Activated T-helper 17 cell treated with anti-CD3 and anti-CD28 coated beads, Interleukin-2, amount 50 U/mL, for 72 hours (primary cell): ENCODE measurements around the gene CCDC170. TPM values are rescaled to one million over a fixed set of nuclear protein-coding genes. Genes with fewer than 3 reads are reported as not detected.

Experiments used
- ATAC-seq: fragments of 150-1000 bp; cut with Tn5 transposase; replicated peaks from 2 replicates; pipeline ENCODE4 v1.10.0; 2021; ENCODE audit warnings: mild to moderate bottlenecking, moderate library complexity
- H3K27ac Mint-ChIP-seq: one replicate; pipeline ENCODE4 v1.8.0; 2022; ENCODE audit warnings: mixed read lengths
- H3K27me3 Mint-ChIP-seq: one replicate; pipeline ENCODE4 v1.8.0; 2022; ENCODE audit warnings: mixed read lengths
- H3K36me3 Mint-ChIP-seq: one replicate; pipeline ENCODE4 v1.8.0; 2022; ENCODE audit warnings: low read depth, mild to moderate bottlenecking, mixed read lengths
- H3K4me1 Mint-ChIP-seq: one replicate; pipeline ENCODE4 v1.8.0; 2022; ENCODE audit warnings: mixed read lengths
- H3K4me3 Mint-ChIP-seq: one replicate; pipeline ENCODE4 v1.8.0; 2022; ENCODE audit warnings: mild to moderate bottlenecking, mixed read lengths
- H3K9me3 Mint-ChIP-seq: one replicate; pipeline ENCODE4 v1.8.0; 2022; ENCODE audit warnings: mixed read lengths
- total RNA-seq, 2 donors: library from RNA; stranded (reverse); gene quantifications; one replicate each; pipeline ENCODE4 v1.2.3, GENCODE V29; 2022

The CCDC170 gene
- total RNA-seq, 2 donors from 2014 or later = not detected

DNA sequence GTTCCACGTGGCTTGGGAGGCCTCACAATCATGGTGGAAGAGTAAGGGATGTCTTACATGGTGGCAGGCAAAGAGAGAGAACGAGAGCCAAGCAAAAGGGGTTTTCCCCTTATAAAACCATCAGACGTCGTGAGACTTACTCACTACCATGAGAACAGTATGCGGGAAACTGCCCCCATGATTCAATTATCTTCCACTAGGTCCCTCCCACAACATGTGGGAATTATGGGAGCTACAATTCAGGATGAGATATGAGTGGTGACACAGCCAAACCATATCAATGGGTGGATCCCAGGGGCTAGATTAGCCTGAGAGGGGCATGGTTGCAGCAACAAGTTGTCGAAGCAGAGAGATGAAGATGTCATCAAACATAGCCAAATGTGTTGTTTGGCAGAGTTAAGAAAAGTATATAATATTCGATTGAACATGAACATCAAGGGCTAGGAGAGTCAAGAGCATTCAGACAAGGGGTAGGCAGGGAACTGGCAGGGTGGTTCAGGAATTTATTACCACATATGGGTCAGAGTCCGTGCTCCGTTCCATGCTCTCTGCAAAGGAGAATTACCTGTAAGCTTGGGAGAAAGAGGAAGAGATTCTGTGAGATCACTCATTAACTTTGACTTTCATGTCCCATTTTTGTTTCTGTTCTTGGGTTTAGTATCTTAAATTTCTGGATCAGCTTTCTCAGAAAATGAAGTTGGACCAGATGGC lies 98.8 kb downstream of the CCDC170 start:
- Mint-ChIP-seq H3K9me3 (peaks cover 5% of the 10 kb centered on the region), H3K4me1 (no peaks in the 10 kb centered on the region), H3K27ac (no peak overlapping the region), H3K27me3 (peaks cover 12% of the 10 kb centered on the region), H3K4me3 (no peak overlapping the region), H3K36me3 (no peaks in the 10 kb centered on the region)
- no peak for ATAC-seq

DNA sequence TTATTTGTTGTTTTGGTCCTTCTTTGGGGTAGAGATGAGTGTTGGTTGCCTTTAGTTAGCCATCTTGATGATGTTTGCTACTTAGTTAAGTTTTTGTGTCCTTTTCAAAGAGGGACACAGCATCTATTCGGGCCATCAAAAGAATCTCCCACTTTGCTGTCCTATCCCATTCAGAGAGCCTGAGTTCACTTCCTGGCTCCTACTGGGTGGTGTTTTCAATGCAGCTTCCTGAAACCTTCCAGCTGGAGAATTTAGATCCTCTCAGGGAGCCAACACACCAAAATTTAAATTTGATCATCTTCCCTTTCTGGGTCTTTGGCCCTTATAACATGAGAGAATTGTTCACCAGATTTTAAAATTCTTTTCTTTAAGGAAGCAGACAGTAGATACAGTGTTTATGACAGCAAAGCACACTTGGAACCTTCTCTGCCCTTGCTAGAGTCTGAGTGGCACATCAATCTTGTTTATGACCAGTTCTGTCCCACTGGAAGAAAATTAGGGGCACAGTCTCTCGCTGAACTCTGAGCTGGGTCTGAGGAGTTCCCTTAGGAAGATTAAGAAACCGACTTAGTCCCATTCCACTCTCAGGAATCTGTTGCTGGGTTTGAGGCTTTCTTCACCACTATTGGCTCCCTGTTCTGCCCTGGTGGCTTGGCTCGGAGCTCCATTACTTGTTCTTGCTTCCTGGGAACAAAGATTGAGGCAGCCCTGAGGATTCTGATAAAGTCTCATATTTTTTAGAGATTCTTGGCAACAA lies 115.5 kb downstream of the CCDC170 start:
- Mint-ChIP-seq H3K9me3 (no peaks in the 10 kb centered on the region), H3K36me3 (no peaks in the 10 kb centered on the region), H3K27ac (no peak overlapping the region), H3K4me1 (no peaks in the 10 kb centered on the region), H3K27me3 (peaks cover 29% of the 10 kb centered on the region), H3K4me3 (no peak overlapping the region)
- ATAC-seq = no peak

DNA sequence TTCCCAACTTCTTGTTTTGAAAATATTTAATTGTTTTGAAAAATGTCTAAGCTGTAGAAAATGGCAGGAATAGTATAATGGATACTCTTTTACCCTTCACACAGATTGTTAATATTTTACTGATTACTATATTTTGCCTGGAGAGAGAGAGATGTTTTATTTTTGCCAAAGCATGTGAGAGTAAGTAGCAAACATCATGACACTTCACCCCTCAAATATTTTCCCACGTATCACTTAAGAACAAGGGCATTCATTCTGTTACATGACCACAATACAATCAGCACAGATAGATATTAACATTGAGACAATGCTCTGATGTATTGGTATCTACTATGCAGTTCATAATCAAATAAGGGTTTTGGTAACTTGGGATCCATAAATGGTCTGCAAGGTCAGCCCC lies 116.5 kb downstream of the CCDC170 start:
- Mint-ChIP-seq H3K4me3 (no peak overlapping the region), H3K27ac (no peak overlapping the region), H3K9me3 (no peaks in the 10 kb centered on the region), H3K36me3 (no peaks in the 10 kb centered on the region), H3K27me3 (peaks cover 34% of the 10 kb centered on the region), H3K4me1 (no peaks in the 10 kb centered on the region)
- no peak for ATAC-seq

DNA sequence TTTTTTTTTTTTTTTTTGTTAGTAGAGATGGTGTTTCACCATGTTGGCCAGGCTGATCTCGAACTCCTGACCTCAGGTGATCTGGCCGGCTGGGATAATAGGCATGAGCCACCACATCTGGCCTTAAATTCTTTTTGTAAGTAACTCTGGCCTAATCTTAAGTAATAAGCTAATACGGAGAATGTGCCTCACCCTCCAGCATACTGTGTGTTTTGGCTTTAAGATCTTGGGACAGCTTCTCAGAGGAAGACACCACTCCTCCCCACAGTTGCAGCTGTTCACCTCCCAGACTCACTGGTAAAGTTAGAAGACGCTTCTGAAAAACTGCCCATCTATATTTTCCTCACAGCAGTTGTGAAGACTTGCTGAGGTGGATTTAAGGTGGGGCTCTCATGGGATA lies 120.8 kb downstream of the CCDC170 start:
- Mint-ChIP-seq H3K36me3 (no peaks in the 10 kb centered on the region), H3K9me3 (no peaks in the 10 kb centered on the region), H3K4me3 (no peak overlapping the region), H3K4me1 (no peaks in the 10 kb centered on the region), H3K27me3 (peaks cover 33% of the 10 kb centered on the region), H3K27ac (no peak overlapping the region)
- ATAC-seq = no peak

DNA sequence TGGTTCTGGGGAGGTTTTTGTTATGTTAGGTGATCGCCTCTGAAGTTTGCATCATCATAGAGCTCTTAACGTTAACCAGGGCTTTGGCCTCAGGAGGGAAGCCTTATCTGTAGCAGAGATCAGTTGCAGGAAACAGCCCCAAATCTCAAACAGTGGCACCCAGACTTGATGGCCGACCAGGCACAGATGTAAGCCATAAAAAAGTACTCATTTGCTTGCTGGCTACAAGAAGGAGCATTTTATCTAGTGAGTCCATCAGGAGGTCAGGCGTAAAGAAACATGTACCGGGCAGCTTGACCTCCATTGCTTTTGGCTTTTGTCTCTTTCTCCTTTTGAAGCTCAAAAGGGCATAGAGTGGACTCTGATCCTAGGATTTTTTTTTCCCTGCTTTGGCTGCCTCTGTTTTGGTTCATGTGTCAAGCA lies 122.3 kb downstream of the CCDC170 start:
- H3K9me3 Mint-ChIP-seq = no peaks in the 10 kb centered on the region
- no peaks in the 10 kb centered on the region for H3K4me1 Mint-ChIP-seq
- H3K27me3 Mint-ChIP-seq = peaks cover 33% of the 10 kb centered on the region
- no peak for ATAC-seq
- H3K27ac Mint-ChIP-seq = no peak overlapping the region
- no peaks in the 10 kb centered on the region for H3K36me3 Mint-ChIP-seq
- no peak overlapping the region for H3K4me3 Mint-ChIP-seq

DNA sequence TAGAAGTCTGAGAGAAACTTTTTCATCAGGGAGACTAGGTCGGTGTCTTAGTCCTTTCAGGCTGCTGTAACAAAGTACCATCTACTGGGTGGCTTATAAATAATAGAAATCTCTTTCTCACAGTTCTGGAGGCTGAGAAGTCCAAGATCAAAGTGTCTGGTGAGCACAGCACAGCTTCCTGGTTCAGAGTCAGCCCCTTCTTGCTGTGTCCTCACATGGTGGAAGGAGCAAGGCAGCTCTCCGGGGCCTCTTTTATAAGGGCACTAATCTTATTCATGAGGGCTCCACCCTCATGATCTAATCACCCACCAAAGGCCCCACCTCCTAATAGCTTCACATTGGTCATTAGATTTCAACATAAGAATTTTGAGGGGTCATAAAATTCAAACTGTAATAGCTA lies 122.8 kb downstream of the CCDC170 start:
- Mint-ChIP-seq H3K9me3 (no peaks in the 10 kb centered on the region), H3K27me3 (peaks cover 33% of the 10 kb centered on the region), H3K4me3 (no peak overlapping the region), H3K36me3 (no peaks in the 10 kb centered on the region), H3K27ac (no peak overlapping the region), H3K4me1 (no peaks in the 10 kb centered on the region)
- ATAC-seq = no peak

DNA sequence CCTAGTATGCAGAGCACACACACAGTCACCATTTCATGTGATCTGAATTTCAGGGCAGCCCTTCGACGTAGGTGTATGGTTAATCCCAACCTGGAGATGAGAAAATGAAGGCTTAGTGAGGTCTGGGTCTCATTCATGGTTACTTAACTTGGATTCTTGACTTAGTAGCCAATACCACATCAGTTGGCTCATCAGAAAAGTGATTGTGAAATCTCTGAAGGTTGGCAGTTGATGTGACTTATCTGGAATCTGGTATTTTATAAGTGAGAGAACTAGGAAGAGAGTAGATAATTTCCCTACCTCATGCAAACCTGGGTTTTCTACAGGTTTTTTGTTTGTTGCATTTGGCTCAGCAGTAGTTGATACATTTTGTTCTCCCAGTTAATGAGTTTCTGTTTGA lies 123.7 kb downstream of the CCDC170 start:
- Mint-ChIP-seq H3K9me3 (no peaks in the 10 kb centered on the region), H3K27me3 (peaks cover 27% of the 10 kb centered on the region), H3K36me3 (no peaks in the 10 kb centered on the region), H3K27ac (no peak overlapping the region), H3K4me1 (no peaks in the 10 kb centered on the region), H3K4me3 (no peak overlapping the region)
- no peak for ATAC-seq

DNA sequence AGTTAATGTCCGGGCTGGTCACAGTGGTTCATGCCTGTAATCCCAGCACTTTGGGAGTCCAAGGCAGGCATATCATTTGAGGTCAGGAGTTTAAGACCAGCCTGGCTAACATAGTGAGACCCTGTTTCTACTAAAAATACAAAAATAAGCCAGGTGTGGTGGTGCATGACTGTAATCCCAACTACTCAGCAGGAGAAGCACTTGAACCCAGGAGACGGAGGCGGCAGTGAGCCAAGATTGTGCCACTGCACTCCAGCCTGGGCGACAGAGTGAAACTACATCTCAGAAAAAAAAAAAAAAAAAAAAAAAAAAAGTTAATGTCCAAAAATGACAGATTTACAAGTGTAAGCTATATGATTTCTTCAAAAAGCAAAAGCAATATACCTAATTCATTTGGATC lies 124.9 kb downstream of the CCDC170 start:
- no peak for ATAC-seq
- H3K27ac Mint-ChIP-seq = no peak overlapping the region
- H3K9me3 Mint-ChIP-seq = no peaks in the 10 kb centered on the region
- H3K27me3 Mint-ChIP-seq = peaks cover 21% of the 10 kb centered on the region
- H3K4me3 Mint-ChIP-seq = no peak overlapping the region
- H3K4me1 Mint-ChIP-seq = no peaks in the 10 kb centered on the region
- H3K36me3 Mint-ChIP-seq = no peaks in the 10 kb centered on the region

DNA sequence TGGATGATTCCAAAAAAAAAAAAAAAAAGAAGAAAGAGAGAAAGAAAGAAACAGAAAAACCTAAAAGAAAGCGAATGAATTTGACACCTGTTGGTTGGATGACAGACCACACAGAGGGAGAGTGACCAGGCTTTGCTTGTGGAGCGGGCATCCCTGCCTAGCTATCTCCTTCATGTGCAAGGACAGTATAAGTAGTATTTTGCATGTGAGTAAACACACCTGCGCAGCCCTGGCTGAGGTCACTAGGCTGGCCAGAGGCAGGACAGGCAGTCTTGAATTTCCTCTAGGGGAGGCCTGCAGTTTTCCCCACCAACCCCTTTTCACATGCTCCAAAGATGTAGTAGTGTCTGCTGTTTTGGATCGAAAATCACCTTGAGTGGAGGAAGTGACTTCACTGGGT lies 126.4 kb downstream of the CCDC170 start:
- Mint-ChIP-seq H3K27ac (no peak overlapping the region), H3K4me1 (no peaks in the 10 kb centered on the region), H3K27me3 (peaks cover 17% of the 10 kb centered on the region), H3K36me3 (no peaks in the 10 kb centered on the region), H3K9me3 (no peaks in the 10 kb centered on the region), H3K4me3 (no peak overlapping the region)
- no peak for ATAC-seq

DNA sequence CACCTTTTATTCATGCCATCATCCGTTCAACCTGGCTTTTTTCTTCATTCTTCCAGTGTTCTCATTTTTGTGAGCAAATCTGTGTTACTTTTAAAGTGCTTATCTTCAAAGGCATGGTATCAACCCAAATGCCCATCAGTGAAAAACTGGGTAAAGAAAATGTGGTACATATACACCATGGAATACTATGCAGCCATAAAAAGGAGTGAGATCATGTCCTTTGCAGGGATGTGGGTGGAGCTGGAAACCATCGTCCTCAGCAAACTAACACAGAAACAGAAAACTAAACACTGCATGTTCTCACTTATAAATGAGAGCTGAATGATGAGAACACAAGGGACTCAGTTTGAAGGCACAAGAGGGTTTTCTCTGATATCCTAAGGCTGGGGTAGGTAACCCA lies 130.3 kb downstream of the CCDC170 start:
- Mint-ChIP-seq H3K9me3 (no peaks in the 10 kb centered on the region), H3K27me3 (no peaks in the 10 kb centered on the region), H3K27ac (no peak overlapping the region), H3K36me3 (no peaks in the 10 kb centered on the region), H3K4me3 (no peak overlapping the region), H3K4me1 (peaks cover 10% of the 10 kb centered on the region)
- ATAC-seq = no peak

DNA sequence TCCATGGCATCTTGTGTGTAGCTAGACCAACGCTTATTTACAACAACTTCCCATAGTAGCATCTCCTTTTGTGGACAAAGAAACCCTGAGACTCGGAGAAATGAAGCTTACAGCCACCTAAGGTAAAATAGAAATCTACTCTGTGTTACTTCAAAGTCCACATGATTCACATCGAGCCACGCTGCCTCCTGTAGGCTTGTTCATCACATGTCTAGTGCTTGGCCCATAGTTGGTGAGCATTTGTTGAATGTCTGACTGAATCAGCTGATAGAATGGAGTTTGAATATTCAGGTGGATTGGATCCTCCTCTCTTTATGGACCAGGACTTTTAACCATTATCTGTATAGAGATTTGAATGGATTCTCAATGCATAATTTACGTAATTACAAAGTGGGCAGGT lies 130.7 kb downstream of the CCDC170 start:
- Mint-ChIP-seq H3K27ac (no peak overlapping the region), H3K4me3 (no peak overlapping the region), H3K36me3 (no peaks in the 10 kb centered on the region), H3K27me3 (no peaks in the 10 kb centered on the region), H3K4me1 (peaks cover 10% of the 10 kb centered on the region), H3K9me3 (no peaks in the 10 kb centered on the region)
- ATAC-seq = no peak

DNA sequence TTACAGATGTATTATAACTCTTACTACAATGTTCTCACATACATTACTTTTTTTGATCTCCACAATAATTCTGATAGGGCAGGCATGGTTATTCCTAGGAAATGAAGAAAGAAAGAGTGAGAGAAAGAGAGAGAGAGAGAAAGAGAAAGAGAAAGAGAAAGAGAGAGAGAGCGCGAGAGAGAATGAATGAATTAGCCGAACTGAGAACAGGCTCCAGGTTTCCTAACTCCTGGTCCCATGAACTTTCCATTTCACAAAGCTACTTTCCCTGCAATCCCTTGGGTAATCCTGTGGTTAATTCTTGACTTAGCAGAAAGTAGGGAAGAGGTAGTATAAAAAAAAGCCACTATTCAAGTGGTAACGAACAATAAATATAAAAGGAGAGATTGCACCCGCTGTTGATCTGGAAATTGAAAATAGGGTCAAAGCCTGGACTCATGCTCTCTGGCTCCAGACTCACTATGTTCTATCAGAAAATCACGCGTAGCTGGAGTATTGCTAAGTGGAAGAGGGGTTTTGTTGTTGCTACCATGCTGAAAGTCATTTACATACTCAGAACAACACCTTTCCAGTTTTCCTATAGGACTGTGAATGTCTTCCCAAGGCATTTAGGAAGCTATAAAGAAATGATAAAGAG lies 131.2 kb downstream of the CCDC170 start:
- no peaks in the 10 kb centered on the region for H3K9me3 Mint-ChIP-seq
- H3K27ac Mint-ChIP-seq = no peak overlapping the region
- ATAC-seq = no peak
- peaks cover 3% of the 10 kb centered on the region for H3K27me3 Mint-ChIP-seq
- peaks cover 10% of the 10 kb centered on the region for H3K4me1 Mint-ChIP-seq
- no peaks in the 10 kb centered on the region for H3K36me3 Mint-ChIP-seq
- H3K4me3 Mint-ChIP-seq = no peak overlapping the region

DNA sequence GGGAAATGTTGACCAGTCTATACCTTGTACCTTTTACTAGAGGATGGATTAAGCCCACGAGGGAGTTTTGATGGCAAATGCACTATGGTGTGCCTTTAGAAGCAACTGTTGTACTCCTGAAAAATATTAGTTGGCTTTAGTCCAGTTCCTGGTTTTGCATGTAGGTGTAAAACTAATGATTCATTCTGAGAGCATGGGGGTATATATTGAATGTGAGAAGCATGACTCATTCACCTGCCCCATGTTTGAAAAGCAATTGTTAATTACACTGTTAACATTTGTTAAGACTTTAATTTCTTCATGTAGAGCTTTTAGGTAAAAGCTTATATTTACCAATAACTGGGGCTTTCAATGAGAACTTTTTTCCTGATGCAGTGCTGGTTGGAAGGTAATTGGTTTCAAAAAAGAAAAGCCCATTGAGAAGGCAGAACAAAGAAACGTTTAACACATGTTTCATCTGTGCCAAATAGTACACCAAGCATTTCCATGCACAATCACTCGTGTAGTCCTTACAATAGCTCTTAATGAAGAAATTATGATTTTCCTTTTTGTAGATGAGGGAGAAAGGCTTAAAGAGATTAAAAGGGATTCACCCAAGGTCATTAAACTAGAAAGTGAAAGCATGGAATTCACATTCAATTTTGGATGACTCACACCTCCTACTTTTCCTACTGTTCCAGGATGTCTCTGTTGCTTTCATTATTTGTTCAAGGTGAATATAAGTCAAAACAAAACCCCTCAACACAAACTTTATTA lies 134.1 kb downstream of the CCDC170 start:
- peaks cover 6% of the 10 kb centered on the region for H3K27me3 Mint-ChIP-seq
- no peak overlapping the region for H3K27ac Mint-ChIP-seq
- peak overlapping the region; percentile 42 for H3K4me3 Mint-ChIP-seq
- no peaks in the 10 kb centered on the region for H3K9me3 Mint-ChIP-seq
- peaks cover 10% of the 10 kb centered on the region for H3K4me1 Mint-ChIP-seq
- ATAC-seq = peak; percentile 82
- no peaks in the 10 kb centered on the region for H3K36me3 Mint-ChIP-seq

DNA sequence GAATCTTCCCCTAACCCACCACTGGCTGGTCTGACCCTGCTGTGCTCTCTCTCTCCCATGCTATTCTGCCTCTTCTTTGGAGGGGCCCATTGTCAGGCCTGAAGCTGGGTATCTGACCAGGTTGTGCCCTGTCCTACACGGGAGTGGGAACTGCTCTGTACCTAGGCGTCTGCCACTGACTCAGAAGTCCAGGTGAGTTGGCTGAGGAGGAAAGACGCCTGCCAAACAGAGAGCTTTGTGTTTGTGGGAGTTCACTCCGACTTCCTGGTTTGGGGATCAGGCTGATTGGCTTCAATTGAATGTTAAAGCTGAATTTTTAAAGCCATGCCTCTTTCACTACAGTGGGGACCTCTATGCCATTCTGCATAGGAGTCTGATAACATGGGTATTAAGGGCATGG lies 136.0 kb downstream of the CCDC170 start:
- H3K27me3 Mint-ChIP-seq = peaks cover 6% of the 10 kb centered on the region
- ATAC-seq = no peak
- peaks cover 10% of the 10 kb centered on the region for H3K4me1 Mint-ChIP-seq
- no peak overlapping the region for H3K27ac Mint-ChIP-seq
- H3K9me3 Mint-ChIP-seq = no peaks in the 10 kb centered on the region
- H3K4me3 Mint-ChIP-seq = no peak overlapping the region
- H3K36me3 Mint-ChIP-seq = no peaks in the 10 kb centered on the region
